ENCODE results near the gene VAT1L. TPM values are rescaled to one million over a fixed set of nuclear protein-coding genes. Genes with fewer than 3 reads are reported as not detected.

Gene VAT1L
- total RNA-seq, 1 experiment from 2014 or later, result 0.10 TPM

- no peaks in the 10 kb centered on the region for H3K9me3 ChIP-seq (ENCODE audit: control insufficient read depth in 1 of 2, insufficient read depth in 1 of 2, low read depth in 1 of 2, low read length in 2 of 2)
- no peak for TF ChIP-seq ZFX (IDR thresholded peaks at IDR 0.05)
- no peak for TF ChIP-seq EZH2 (IDR thresholded peaks at IDR 0.05)
- TF ChIP-seq CTCF (IDR thresholded peaks at IDR 0.05 in 2 of 3, conservative IDR thresholded peaks at IDR 0.05 in 1 of 3; ENCODE audit: borderline replicate concordance in 1 of 3, insufficient read depth in 1 of 3, low read depth in 2 of 3, low read length in 2 of 3), result no peak
- TF ChIP-seq ATF3 (IDR thresholded peaks at IDR 0.05), result no peak
- TF ChIP-seq SIN3A (IDR thresholded peaks at IDR 0.05; ENCODE audit: low read depth), result no peak
- no peak for TF ChIP-seq ELF1 (IDR thresholded peaks at IDR 0.05; ENCODE audit: borderline replicate concordance, low read depth)
- TF ChIP-seq SP1 (IDR thresholded peaks at IDR 0.05; ENCODE audit: low read depth), result no peak
- TF ChIP-seq, protein P1, sequence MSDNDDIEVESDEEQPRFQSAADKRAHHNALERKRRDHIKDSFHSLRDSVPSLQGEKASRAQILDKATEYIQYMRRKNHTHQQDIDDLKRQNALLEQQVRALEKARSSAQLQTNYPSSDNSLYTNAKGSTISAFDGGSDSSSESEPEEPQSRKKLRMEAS (IDR thresholded peaks at IDR 0.05), result no peak
- TF ChIP-seq RAD21 (IDR thresholded peaks at IDR 0.05; ENCODE audit: low read depth), result no peak
- no peak for TF ChIP-seq POLR2A (IDR thresholded peaks at IDR 0.05; ENCODE audit: borderline replicate concordance, extremely low read depth, insufficient read depth, insufficient read length)
- TF ChIP-seq SRF (IDR thresholded peaks at IDR 0.05; ENCODE audit: low read depth), result no peak
- no peak for TF ChIP-seq POLR2AphosphoS5 (IDR thresholded peaks at IDR 0.05; ENCODE audit: low read depth, low read length)
- TF ChIP-seq EZH2phosphoT487 (IDR thresholded peaks at IDR 0.05; ENCODE audit: borderline replicate concordance), result no peak
- TF ChIP-seq CBX3 (IDR thresholded peaks at IDR 0.05; ENCODE audit: low read depth), result no peak
- TF ChIP-seq ZNF274 (IDR thresholded peaks at IDR 0.05; ENCODE audit: low read depth, low read length), result no peak
- no peak for TF ChIP-seq EGR1 (IDR thresholded peaks at IDR 0.05; ENCODE audit: low read depth)
- TF ChIP-seq FOSL1 (IDR thresholded peaks at IDR 0.05; ENCODE audit: low read depth), result no peak
- TF ChIP-seq CEBPB (IDR thresholded peaks at IDR 0.05; ENCODE audit: low read depth), result no peak
- TF ChIP-seq REST (IDR thresholded peaks at IDR 0.05; ENCODE audit: low read depth), result no peak
- TF ChIP-seq JUND (IDR thresholded peaks at IDR 0.05), result no peak
- no peaks in the 10 kb centered on the region for H4K20me1 ChIP-seq (ENCODE audit: insufficient read depth)
- peaks cover 21% of the 10 kb centered on the region; the same call in 1 of the 2 replicates for H3K27me3 ChIP-seq (ENCODE audit: insufficient read depth, low read length)
- no peak overlapping the region for H3K27ac ChIP-seq (ENCODE audit: low read depth, low read length)
- no peak overlapping the region for H3K4me2 ChIP-seq (ENCODE audit: low read length)
- no peak overlapping the region for H2AFZ ChIP-seq (ENCODE audit: low read depth, low read length, poor library complexity, severe bottlenecking)
- H3K79me2 ChIP-seq (ENCODE audit: insufficient read depth, low read length), result no peaks in the 10 kb centered on the region
- H3K9me2 ChIP-seq (ENCODE audit: insufficient read depth), result no peaks in the 10 kb centered on the region
- DNase-seq (ENCODE audit: low read depth, low spot score) (no peak), ATAC-seq (no peak)
- no peak overlapping the region for H3K4me3 ChIP-seq (replicated peaks in 1 of 2; ENCODE audit: low read depth in 1 of 2, low read length in 2 of 2)
- H3K9ac ChIP-seq (ENCODE audit: low read length), result no peak overlapping the region
- RAD21 ChIA-PET (ENCODE audit: low non-redundant PET in 1 of 2, low total read pairs in 2 of 2, uncharacterized antibody in 2 of 2, unreplicated experiment in 2 of 2), result no interaction called here
- H3K36me3 ChIP-seq (ENCODE audit: control insufficient read depth in 1 of 2, insufficient read depth in 2 of 2, low read length in 2 of 2), result no peaks in the 10 kb centered on the region
- no TSS peak for BruUV-seq (replicated peaks)
- intact Hi-C loops (cut with micrococcal nuclease), result no loop called here
- CTCF ChIA-PET, result no interaction called here
- POLR2A ChIA-PET, result interaction anchor here (0.6 kb wide), 1 partner anchor 72 kb away, joined by 4 read pairs; no protein-coding TSS in a partner anchor
- H3K4me1 ChIP-seq (ENCODE audit: control insufficient read depth in 1 of 2, insufficient read depth in 2 of 2, low read length in 2 of 2), result peaks cover 5 to 9% of the 10 kb centered on the region in 2 experiments
Observed at GRCh38 chr16:77873066-77873465, 84.7 kb downstream of the VAT1L start.
